HepG2 (cell line): ENCODE measurements around the gene KANSL1. TPM values are rescaled to one million over a fixed set of nuclear protein-coding genes. Genes with fewer than 3 reads are reported as not detected.

Source experiments
- ATAD3A ChIP-seq: sonication (generic); formaldehyde crosslinking; IDR thresholded peaks from 2 replicates; pipeline ENCODE4 v1.4.0; 2020; ENCODE audit warnings: missing genetic modification reagents
- BCL6 ChIP-seq: IDR thresholded peaks from 2 replicates; pipeline ENCODE4 v1.6.1; 2016; ENCODE audit warnings: missing genetic modification reagents, missing compliant biosample characterization
- FOXA1 ChIP-seq, 2 experiments: fragments of 450-650 bp in 1 of 2; sonication (generic) in 1 of 2; formaldehyde crosslinking in 1 of 2; IDR thresholded peaks; 2 replicates each; pipeline versions ENCODE4 v1.4.0 to v1.6.1; 2016 to 2020; ENCODE audit warnings: missing genetic modification reagents in 1 of 2
- FOXC1 ChIP-seq: sonication (generic); formaldehyde crosslinking; IDR thresholded peaks from 2 replicates; pipeline ENCODE4 v1.8.0; 2022; ENCODE audit warnings: mild to moderate bottlenecking, missing genetic modification reagents, borderline replicate concordance
- HNF1B ChIP-seq: sonication (generic); formaldehyde crosslinking; IDR thresholded peaks from 2 replicates; pipeline ENCODE4 v1.5.1; 2020; ENCODE audit warnings: mild to moderate bottlenecking, moderate library complexity, missing genetic modification reagents
- NFE2L2 ChIP-seq: fragments of 150-350 bp; IDR thresholded peaks from 2 replicates; pipeline ENCODE4 v1.6.1; 2014; ENCODE audit warnings: low read length
- NR2C2 ChIP-seq: sonication (generic); formaldehyde crosslinking; IDR thresholded peaks from 2 replicates; pipeline ENCODE4 v1.4.0; 2020; ENCODE audit warnings: missing genetic modification reagents, mild to moderate bottlenecking, moderate library complexity, borderline replicate concordance
- PRDM10 ChIP-seq: sonication (generic); formaldehyde crosslinking; IDR thresholded peaks from 2 replicates; pipeline ENCODE4 v1.4.0; 2020; ENCODE audit warnings: low read depth, missing genetic modification reagents
- REPIN1 ChIP-seq: sonication (generic); formaldehyde crosslinking; IDR thresholded peaks from 2 replicates; pipeline ENCODE4 v1.8.0; 2022; ENCODE audit warnings: missing genetic modification reagents, low read depth, mild to moderate bottlenecking, borderline replicate concordance
- ZHX2 ChIP-seq, 2 experiments: sonication (generic) in 1 of 2; formaldehyde crosslinking in 1 of 2; IDR thresholded peaks; 2 replicates each; pipeline versions ENCODE4 v1.6.1 to v1.9.0; 2014 to 2022; ENCODE audit warnings: antibody characterized with exemption in 1 of 2, borderline replicate concordance in 1 of 2, inconsistent platforms in 1 of 2, low read depth in 1 of 2, missing genetic modification reagents in 1 of 2
- ZNF124 ChIP-seq: sonication (generic); formaldehyde crosslinking; IDR thresholded peaks from 2 replicates; pipeline ENCODE4 v1.4.0; 2020; ENCODE audit warnings: missing genetic modification reagents
- ZNF644 ChIP-seq: IDR thresholded peaks from 2 replicates; pipeline ENCODE4 v1.6.1; 2016; ENCODE audit warnings: low read depth
- polyA plus RNA-seq, 8 experiments: library from polyadenylated mRNA; depleted of rRNA in 3 of 8; stranded (reverse) in 7 of 8; unstranded in 1 of 8; fragments of >200 nt; fragmentation: Illumina TruSeq in 4 of 8; extraction: Trizol in 4 of 8; gene quantifications; 2 replicates each; pipeline versions ENCODE4 v1.2.1 to v1.2.3, GENCODE V29; 2011 to 2016; ENCODE audit warnings: low read depth in 4 of 8, missing spikeins in 1 of 8, mixed read lengths in 1 of 8; ENCODE audit not compliant: insufficient read depth in 1 of 8
- total RNA-seq, 5 experiments: library from RNA; depleted of rRNA; stranded (reverse); fragments of >200 nt; fragmentation: Illumina TruSeq; extraction: Trizol; gene quantifications; 2 replicates each; pipeline ENCODE4 v1.2.3, GENCODE V29; 2016; ENCODE audit warnings: low read depth in 1 of 5
- TF ChIP-seq, protein P1 (sequence below): sonication (generic); formaldehyde crosslinking; IDR thresholded peaks from 2 replicates; pipeline ENCODE4 v1.4.0; 2020; ENCODE audit warnings: missing genetic modification reagents, mild to moderate bottlenecking, borderline replicate concordance

KANSL1 gene
- total and polyA plus RNA-seq, 2 of the 13 experiments (the other 11 are each of a cell fraction or from before 2014, with no cell fraction given): 24.0 to 59.6 TPM

DNA sequence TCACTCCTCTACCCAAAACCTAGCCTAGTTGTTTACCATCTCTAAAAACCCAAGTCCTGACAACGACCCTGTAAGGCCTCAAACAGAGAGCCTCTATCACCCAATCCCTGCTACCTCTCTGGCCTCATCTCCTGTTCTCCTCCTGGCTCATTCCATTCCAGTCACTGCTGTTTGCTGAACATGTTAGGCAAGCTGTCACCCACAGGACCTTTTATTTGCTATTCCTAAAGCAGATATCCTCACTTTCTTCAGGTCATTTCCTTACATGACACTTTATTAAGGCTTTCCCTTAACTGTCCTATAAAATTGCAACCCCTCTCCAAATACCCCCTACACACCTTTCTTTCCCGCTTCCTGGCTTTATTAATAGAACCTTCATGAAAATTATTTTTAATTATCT is 85.1 kb downstream of the KANSL1 start (continued):
- TF ChIP-seq, protein P1, sequence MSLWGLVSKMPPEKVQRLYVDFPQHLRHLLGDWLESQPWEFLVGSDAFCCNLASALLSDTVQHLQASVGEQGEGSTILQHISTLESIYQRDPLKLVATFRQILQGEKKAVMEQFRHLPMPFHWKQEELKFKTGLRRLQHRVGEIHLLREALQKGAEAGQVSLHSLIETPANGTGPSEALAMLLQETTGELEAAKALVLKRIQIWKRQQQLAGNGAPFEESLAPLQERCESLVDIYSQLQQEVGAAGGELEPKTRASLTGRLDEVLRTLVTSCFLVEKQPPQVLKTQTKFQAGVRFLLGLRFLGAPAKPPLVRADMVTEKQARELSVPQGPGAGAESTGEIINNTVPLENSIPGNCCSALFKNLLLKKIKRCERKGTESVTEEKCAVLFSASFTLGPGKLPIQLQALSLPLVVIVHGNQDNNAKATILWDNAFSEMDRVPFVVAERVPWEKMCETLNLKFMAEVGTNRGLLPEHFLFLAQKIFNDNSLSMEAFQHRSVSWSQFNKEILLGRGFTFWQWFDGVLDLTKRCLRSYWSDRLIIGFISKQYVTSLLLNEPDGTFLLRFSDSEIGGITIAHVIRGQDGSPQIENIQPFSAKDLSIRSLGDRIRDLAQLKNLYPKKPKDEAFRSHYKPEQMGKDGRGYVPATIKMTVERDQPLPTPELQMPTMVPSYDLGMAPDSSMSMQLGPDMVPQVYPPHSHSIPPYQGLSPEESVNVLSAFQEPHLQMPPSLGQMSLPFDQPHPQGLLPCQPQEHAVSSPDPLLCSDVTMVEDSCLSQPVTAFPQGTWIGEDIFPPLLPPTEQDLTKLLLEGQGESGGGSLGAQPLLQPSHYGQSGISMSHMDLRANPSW (CRISPR knock-in tag): no peak
- TF ChIP-seq REPIN1 (CRISPR knock-in tag): no peak
- no peak for TF ChIP-seq ZHX2 (IDR thresholded peaks at IDR 0.05; ENCODE audit: low read depth)
- no peak for TF ChIP-seq ZHX2 (CRISPR knock-in tag; IDR thresholded peaks at IDR 0.05; ENCODE audit: borderline replicate concordance)
- no peak for TF ChIP-seq ZNF644 (CRISPR knock-in tag)
- TF ChIP-seq FOXC1 (CRISPR knock-in tag): no peak
- no peak for TF ChIP-seq FOXA1 (IDR thresholded peaks at IDR 0.05)
- peak; percentile 52; the same call in 1 of the 2 replicates for TF ChIP-seq FOXA1 (CRISPR knock-in tag; IDR thresholded peaks at IDR 0.05)
- no peak for TF ChIP-seq ZNF124 (CRISPR knock-in tag)
- no peak for TF ChIP-seq NR2C2 (CRISPR knock-in tag)
- no peak for TF ChIP-seq HNF1B (CRISPR knock-in tag)
- TF ChIP-seq BCL6: 0 out of 2 replicates have a peak, but pooled peaks have one; percentile 33
- 0 out of 2 replicates have a peak, but pooled peaks have one; percentile 41 for TF ChIP-seq PRDM10 (CRISPR knock-in tag)
- TF ChIP-seq ATAD3A (CRISPR knock-in tag): no peak
- no peak for TF ChIP-seq NFE2L2
